GM23338 (cell line): ENCODE data around the gene PROX1. TPM values are rescaled to one million over a fixed set of nuclear protein-coding genes. Genes with fewer than 3 reads are reported as not detected.

Source experiments
- ATAC-seq: fragments of 200-7000 bp; cut with Tn5 transposase; 3 replicates; pipeline ENCODE4 v1.9.1; 2020
- DNase-seq: peaks from one replicate; pipeline ENCODE4 v3.0.0-alpha.2; 2015; ENCODE audit warnings: low spot score
- H2AFZ ChIP-seq: fragments of 200-600 bp; sonication (generic); 2 replicates; pipeline ENCODE4 v1.8.0; 2016; ENCODE audit warnings: antibody characterized with exemption, mild to moderate bottlenecking, moderate library complexity
- H3F3A ChIP-seq: fragments of 200-600 bp; sonication (generic); replicated peaks from 2 replicates; pipeline ENCODE4 v1.8.0; 2017; ENCODE audit warnings: antibody characterized with exemption, mixed run types, low read depth
- H3K27ac ChIP-seq: fragments of 200-600 bp; sonication (generic); 2 replicates; pipeline ENCODE4 v1.6.1; 2016; ENCODE audit warnings: low read depth
- H3K27me3 ChIP-seq: fragments of 200-600 bp; sonication (generic); 2 replicates; pipeline ENCODE4 v1.8.0; 2016; ENCODE audit warnings: mild to moderate bottlenecking, mixed run types, moderate library complexity; ENCODE audit not compliant: insufficient read depth
- H3K36me3 ChIP-seq: fragments of 200-600 bp; sonication (generic); 2 replicates; pipeline ENCODE4 v1.8.0; 2016; ENCODE audit warnings: mild to moderate bottlenecking; ENCODE audit not compliant: insufficient read depth
- H3K4me1 ChIP-seq: fragments of 200-600 bp; sonication (generic); 2 replicates; pipeline ENCODE4 v1.8.0; 2016; ENCODE audit warnings: mild to moderate bottlenecking, moderate library complexity; ENCODE audit not compliant: insufficient read depth
- H3K4me2 ChIP-seq: fragments of 200-600 bp; sonication (generic); 2 replicates; pipeline ENCODE4 v1.7.1; 2017; ENCODE audit warnings: mixed run types
- H3K4me3 ChIP-seq: fragments of 200-600 bp; sonication (generic); 2 replicates; pipeline ENCODE4 v1.6.1; 2016; ENCODE audit warnings: mixed run types
- H3K79me2 ChIP-seq: fragments of 200-600 bp; sonication (generic); replicated peaks from 2 replicates; pipeline ENCODE4 v1.8.0; 2017; ENCODE audit warnings: mild to moderate bottlenecking; ENCODE audit not compliant: insufficient read depth
- H3K9me2 ChIP-seq: fragments of 200-600 bp; sonication (generic); 2 replicates; pipeline ENCODE4 v1.8.0; 2017; ENCODE audit not compliant: insufficient read depth
- H4K20me1 ChIP-seq: fragments of 200-600 bp; sonication (generic); replicated peaks from 2 replicates; pipeline ENCODE4 v1.8.0; 2017; ENCODE audit warnings: mild to moderate bottlenecking; ENCODE audit not compliant: insufficient read depth
- H3K27ac Mint-ChIP-seq: 2 replicates; pipeline ENCODE4 v1.8.0; 2020; ENCODE audit warnings: inconsistent platforms, mild to moderate bottlenecking, moderate library complexity, mixed read lengths
- H3K27me3 Mint-ChIP-seq: 3 replicates; pipeline ENCODE4 v1.8.0; 2022; ENCODE audit warnings: low read depth, mild to moderate bottlenecking, moderate library complexity, mixed read lengths, inconsistent platforms; ENCODE audit not compliant: insufficient read depth, poor library complexity
- H3K36me3 Mint-ChIP-seq: 3 replicates; pipeline ENCODE4 v1.8.0; 2021; ENCODE audit warnings: low read depth, mild to moderate bottlenecking, inconsistent platforms, moderate library complexity, mixed read lengths
- H3K4me1 Mint-ChIP-seq: 3 replicates; pipeline ENCODE4 v1.8.0; 2020; ENCODE audit warnings: mild to moderate bottlenecking, inconsistent platforms, mixed read lengths
- H3K4me3 Mint-ChIP-seq: 3 replicates; pipeline ENCODE4 v1.8.0; 2021; ENCODE audit warnings: moderate library complexity, mild to moderate bottlenecking, inconsistent platforms, mixed read lengths
- H3K9me3 Mint-ChIP-seq: 3 replicates; pipeline ENCODE4 v1.8.0; 2020; ENCODE audit warnings: moderate library complexity, mild to moderate bottlenecking, inconsistent platforms, mixed read lengths
- CREB1 ChIP-seq: fragments of 250-450 bp; sonication (Bioruptor Pico); IDR thresholded peaks from 2 replicates; pipeline ENCODE4 v1.5.0; 2020; ENCODE audit warnings: low read depth, mild to moderate bottlenecking, moderate library complexity
- CTCF ChIP-seq, 2 experiments: fragments of 200-600 bp in 1 of 2; sonication (generic) in 1 of 2; conservative IDR thresholded peaks; 2 replicates each; pipeline versions ENCODE4 v1.5.1 to v1.6.1; 2016 to 2017; ENCODE audit warnings: antibody characterized with exemption in 2 of 2, low read depth in 2 of 2, mild to moderate bottlenecking in 2 of 2, moderate library complexity in 1 of 2
- ETS1 ChIP-seq: IDR thresholded peaks from 2 replicates; pipeline ENCODE4 v1.6.1; 2016; ENCODE audit warnings: antibody characterized with exemption
- EZH2 ChIP-seq: fragments of 200-600 bp; sonication (generic); IDR thresholded peaks from one replicate; pipeline ENCODE4 v1.8.0; 2017; ENCODE audit warnings: antibody characterized with exemption, mild to moderate bottlenecking, low read depth; ENCODE audit not compliant: unreplicated experiment
- EZH2phosphoT487 ChIP-seq: fragments of 200-600 bp; sonication (generic); IDR thresholded peaks from one replicate; pipeline ENCODE4 v1.8.1; 2018; ENCODE audit warnings: antibody characterized with exemption; ENCODE audit not compliant: unreplicated experiment
- JUNB ChIP-seq: IDR thresholded peaks from one replicate; pipeline ENCODE4 v1.6.1; 2016; ENCODE audit warnings: antibody characterized with exemption; ENCODE audit not compliant: unreplicated experiment
- NANOG ChIP-seq: IDR thresholded peaks from 2 replicates; pipeline ENCODE4 v1.6.1; 2016; ENCODE audit warnings: antibody characterized with exemption, borderline replicate concordance
- POLR2AphosphoS5 ChIP-seq: IDR thresholded peaks from 2 replicates; pipeline ENCODE4 v1.6.1; 2016; ENCODE audit warnings: antibody characterized with exemption, low read depth
- REST ChIP-seq: IDR thresholded peaks from one replicate; pipeline ENCODE4 v1.6.1; 2018; ENCODE audit warnings: antibody characterized with exemption; ENCODE audit not compliant: unreplicated experiment
- STAT1 ChIP-seq: IDR thresholded peaks from one replicate; pipeline ENCODE4 v1.6.1; 2016; ENCODE audit warnings: antibody characterized with exemption; ENCODE audit not compliant: unreplicated experiment
- ZNF114 ChIP-seq: fragments of 250-450 bp; sonication (Bioruptor Pico); IDR thresholded peaks from 2 replicates; pipeline ENCODE4 v1.5.0; 2020; ENCODE audit warnings: mild to moderate bottlenecking, moderate library complexity
- ZNF331 ChIP-seq: fragments of 250-450 bp; sonication (Bioruptor Pico); IDR thresholded peaks from 2 replicates; pipeline ENCODE4 v1.5.0; 2020; ENCODE audit warnings: low read depth, mild to moderate bottlenecking, moderate library complexity
- ZNF462 ChIP-seq: fragments of 250-450 bp; sonication (Bioruptor Pico); IDR thresholded peaks from 2 replicates; pipeline ENCODE4 v1.5.0; 2020; ENCODE audit warnings: mild to moderate bottlenecking, moderate library complexity
- polyA plus RNA-seq: library from polyadenylated mRNA; unstranded; fragments of >200 nt; fragmentation: Nextera tagmentation; extraction: Ambion mirVana; gene quantifications from 2 replicates; pipeline ENCODE4 v1.2.1, GENCODE V29; 2016
- total RNA-seq: library from RNA; depleted of rRNA; stranded (reverse); fragments of >200 nt; shearing (Covaris generic); gene quantifications from 2 replicates; pipeline ENCODE4 v1.2.3, GENCODE V29; 2014

The PROX1 gene
- total and polyA plus RNA-seq, 2 experiments from 2014 or later = 0.49 to 0.66 TPM

GRCh38 chr1:214051786-214052185, 64.0 kb downstream of the PROX1 start:
- peaks cover 19% of the 10 kb centered on the region for H3K9me3 Mint-ChIP-seq

More at GRCh38 chr1:214051786-214052185, 64.0 kb downstream of the PROX1 start:
- no peaks in the 10 kb centered on the region for H3K4me1 Mint-ChIP-seq
- no peaks in the 10 kb centered on the region for H3K9me2 ChIP-seq
- H3K36me3 Mint-ChIP-seq = peaks cover 4% of the 10 kb centered on the region; the same call in 2 of the 3 replicates
- no peaks in the 10 kb centered on the region for H3F3A ChIP-seq
- ATAC-seq (no peak), DNase-seq (no peak)
- no peak overlapping the region for H3K4me3 Mint-ChIP-seq
- H3K27me3 Mint-ChIP-seq = no peaks in the 10 kb centered on the region
- no peaks in the 10 kb centered on the region for H4K20me1 ChIP-seq
- H3K4me2 ChIP-seq = no peak overlapping the region
- H3K27ac ChIP-seq = no peak overlapping the region
- H3K4me3 ChIP-seq = no peak overlapping the region
- no peak overlapping the region for H3K27ac Mint-ChIP-seq
- TF ChIP-seq ZNF462 (CRISPR knock-in tag) (no peak), CTCF (conservative IDR thresholded peaks at IDR 0.05; ENCODE audit: low read depth in 2 of 2) (no peak), CREB1 (no peak), ETS1 (no peak), EZH2 (no peak), REST (no peak), NANOG (no peak), EZH2phosphoT487 (no peak), ZNF114 (CRISPR knock-in tag) (no peak), ZNF331 (no peak), JUNB (no peak), STAT1 (no peak), POLR2AphosphoS5 (no peak)
- H3K79me2 ChIP-seq = no peaks in the 10 kb centered on the region
- H2AFZ ChIP-seq = no peak overlapping the region
- H3K4me1 ChIP-seq = no peaks in the 10 kb centered on the region
- H3K36me3 ChIP-seq = 0 out of 2 replicates have a peak, but pooled peaks cover 5% of the 10 kb centered on the region
- H3K27me3 ChIP-seq = no peaks in the 10 kb centered on the region
